Ascending aorta (tissue), 2 donors: Measurements from ENCODE around the gene ZNF467. TPM values are rescaled to one million over a fixed set of nuclear protein-coding genes. Genes with fewer than 3 reads are reported as not detected.

ENCODE experiments used
- DNase-seq, 2 donors: peaks; one replicate each; pipeline ENCODE4 v3.0.0-alpha.2; 2019; ENCODE audit warnings: low spot score in 2 of 2
- H3K27ac ChIP-seq, 2 donors: fragments of 200-600 bp; sonication (generic); one replicate each; pipeline ENCODE4 v1.5.1; 2016 to 2017; ENCODE audit warnings: mild to moderate bottlenecking in 1 of 2
- H3K27me3 ChIP-seq: fragments of 200-600 bp; sonication (generic); one replicate; pipeline ENCODE4 v1.5.1; 2017
- H3K36me3 ChIP-seq, 2 donors: fragments of 200-600 bp; sonication (generic); one replicate each; pipeline ENCODE4 v1.5.1; 2016
- H3K4me1 ChIP-seq, 2 donors: fragments of 200-600 bp; sonication (generic); one replicate each; pipeline ENCODE4 v1.5.1; 2016 to 2017; ENCODE audit warnings: mild to moderate bottlenecking in 1 of 2
- H3K4me3 ChIP-seq, 2 donors: fragments of 200-600 bp; sonication (generic); one replicate each; pipeline ENCODE4 v1.5.1; 2016 to 2017; ENCODE audit warnings: mild to moderate bottlenecking in 1 of 2
- H3K9me3 ChIP-seq, 2 donors: fragments of 200-600 bp; sonication (generic); one replicate each; pipeline ENCODE4 v1.5.1; 2016
- CTCF ChIP-seq, 3 experiments: fragments of 200-600 bp in 2 of 3; fragments of 450-650 bp in 1 of 3; sonication (generic) in 2 of 3; IDR thresholded peaks; one replicate each; pipeline ENCODE4 v1.5.1; 2016 to 2019; ENCODE audit warnings: antibody characterized with exemption in 3 of 3, mild to moderate bottlenecking in 1 of 3, moderate library complexity in 1 of 3
- intact Hi-C: fragments of 100-400 bp; cut with DNase I; formaldehyde crosslinking; loops from one replicate; pipeline ENCODE4 v1.15.1; 2023
- total RNA-seq: library from RNA; depleted of rRNA; stranded (reverse); fragments of >200 nt; gene quantifications from one replicate; pipeline ENCODE4 v1.1.0, GENCODE V29; 2016

The ZNF467 gene
- total RNA-seq, 1 donor from 2014 or later = 42.3 TPM

GRCh38 chr7:149776848-149777407 lies 3.5 kb upstream of the ZNF467 start:
- Histone ChIP-seq H3K36me3 (no peaks in the 10 kb centered on the region), H3K27me3 (no peaks in the 10 kb centered on the region), H3K27ac (no peak overlapping the region), H3K9me3 (no peaks in the 10 kb centered on the region), H3K4me1 (peaks cover 0 to 4% of the 10 kb centered on the region in 2 donors), H3K4me3 (no peak overlapping the region)
- intact Hi-C loops = no loop called here
- no peak for TF ChIP-seq CTCF (IDR thresholded peaks at IDR 0.05)
- no peak for DNase-seq

GRCh38 chr7:149776289-149776688 lies 2.9 kb upstream of the ZNF467 start:
- Histone ChIP-seq H3K4me1 (peaks cover 1 to 6% of the 10 kb centered on the region in 2 donors), H3K27me3 (no peaks in the 10 kb centered on the region), H3K9me3 (no peaks in the 10 kb centered on the region), H3K27ac (no peak overlapping the region), H3K4me3 (no peak overlapping the region), H3K36me3 (no peaks in the 10 kb centered on the region)
- TF ChIP-seq CTCF (IDR thresholded peaks at IDR 0.05) = no peak
- intact Hi-C loops = no loop called here
- no peak for DNase-seq

GRCh38 chr7:149775176-149775556 lies 1.8 kb upstream of the ZNF467 start:
- no peaks in the 10 kb centered on the region for H3K36me3 ChIP-seq
- H3K27me3 ChIP-seq = no peaks in the 10 kb centered on the region
- no peak overlapping the region for H3K27ac ChIP-seq
- H3K4me1 ChIP-seq = peaks cover 5 to 10% of the 10 kb centered on the region in 2 donors
- intact Hi-C loops = no loop called here
- H3K4me3 ChIP-seq = no peak overlapping the region
- DNase-seq = no peak
- H3K9me3 ChIP-seq = no peaks in the 10 kb centered on the region
- no peak for TF ChIP-seq CTCF (IDR thresholded peaks at IDR 0.05)

- TF ChIP-seq CTCF (IDR thresholded peaks at IDR 0.05) = no peak
- H3K27ac ChIP-seq = no peak overlapping the region
- DNase-seq = no peak
- H3K4me3 ChIP-seq = peak overlapping the region; percentile 83 to 87
- H3K27me3 ChIP-seq = no peaks in the 10 kb centered on the region
- intact Hi-C loops = loop anchor here (5.0 kb wide), 2 partner anchors 633 to 892 kb away; partner anchors contain the start of gene EZH2
- no peaks in the 10 kb centered on the region for H3K9me3 ChIP-seq
- no peaks in the 10 kb centered on the region for H3K36me3 ChIP-seq
- H3K4me1 ChIP-seq = peaks cover 5 to 10% of the 10 kb centered on the region in 2 donors
Observed at GRCh38 chr7:149774237-149775175, 1.1 kb upstream of the ZNF467 start.

- Histone ChIP-seq H3K9me3 (no peaks in the 10 kb centered on the region), H3K27ac (no peak overlapping the region), H3K4me3 (peak overlapping the region; percentile 83 to 87), H3K4me1 (peaks cover 5 to 10% of the 10 kb centered on the region in 2 donors), H3K36me3 (no peaks in the 10 kb centered on the region), H3K27me3 (no peaks in the 10 kb centered on the region)
- no peak for DNase-seq
- intact Hi-C loops = loop anchor here (5.0 kb wide), 2 partner anchors 634 to 891 kb away; partner anchors contain the start of gene EZH2
- no peak for TF ChIP-seq CTCF (IDR thresholded peaks at IDR 0.05)
Observed at GRCh38 chr7:149772956-149773434, 393 bp downstream of the ZNF467 start.
